ENCODE data around the gene MCEMP1. TPM values are rescaled to one million over a fixed set of nuclear protein-coding genes. Genes with fewer than 3 reads are reported as not detected.
"Not testable (repeated sequence)": the region's sequence is repeated elsewhere in the genome, so short reads cannot be mapped to it uniquely, and the experiment has no call there.

The MCEMP1 gene
- total and polyA plus RNA-seq, 2 donors, result 0.26 to 1.1 TPM

DNA sequence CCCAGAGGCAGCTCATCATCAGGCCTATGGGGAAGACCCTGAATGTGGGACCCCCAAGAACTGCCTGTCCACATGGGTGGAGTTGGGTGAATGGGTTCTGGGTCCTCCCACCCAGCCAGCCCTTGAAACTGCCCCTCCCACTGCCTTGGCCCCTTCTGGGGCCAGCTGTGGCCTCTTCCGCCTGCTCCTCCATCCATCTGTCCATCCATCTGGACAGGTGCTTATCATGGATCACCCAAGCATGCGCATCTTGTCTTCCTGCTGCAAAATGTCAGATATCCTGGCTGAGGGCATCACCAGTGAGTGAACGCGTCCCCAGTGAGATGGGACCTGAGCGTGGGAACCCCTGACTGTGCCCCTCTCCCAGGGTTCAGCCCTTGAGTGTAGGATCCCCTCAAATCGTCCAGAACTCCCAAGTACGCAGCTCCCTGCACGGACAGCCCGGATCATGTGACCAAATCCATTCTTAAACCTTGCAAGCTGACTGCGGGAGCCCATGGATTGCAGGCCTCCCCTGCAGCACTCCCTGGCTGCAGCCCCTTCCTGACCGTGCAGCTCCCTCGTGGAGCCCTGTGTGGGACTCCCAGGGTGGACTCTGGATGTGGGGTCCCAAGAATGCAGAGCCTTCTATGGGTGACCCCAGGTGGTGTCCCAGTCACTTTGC lies 38.0 kb upstream of the MCEMP1 start:
- no peaks in the 10 kb centered on the region for H3K4me1 ChIP-seq (ENCODE audit: insufficient read depth)
- no peak for DNase-seq (ENCODE audit: extremely low spot score)
- H3K36me3 ChIP-seq (ENCODE audit: insufficient read depth), result no peaks in the 10 kb centered on the region
- no peak overlapping the region for H3K4me3 ChIP-seq (ENCODE audit: low read depth, low read length)
- WGBS, result 68% methylated on average over 12 of the region's 12 CpGs
- H3K27ac ChIP-seq (ENCODE audit: low read depth), result no peak overlapping the region

DNA sequence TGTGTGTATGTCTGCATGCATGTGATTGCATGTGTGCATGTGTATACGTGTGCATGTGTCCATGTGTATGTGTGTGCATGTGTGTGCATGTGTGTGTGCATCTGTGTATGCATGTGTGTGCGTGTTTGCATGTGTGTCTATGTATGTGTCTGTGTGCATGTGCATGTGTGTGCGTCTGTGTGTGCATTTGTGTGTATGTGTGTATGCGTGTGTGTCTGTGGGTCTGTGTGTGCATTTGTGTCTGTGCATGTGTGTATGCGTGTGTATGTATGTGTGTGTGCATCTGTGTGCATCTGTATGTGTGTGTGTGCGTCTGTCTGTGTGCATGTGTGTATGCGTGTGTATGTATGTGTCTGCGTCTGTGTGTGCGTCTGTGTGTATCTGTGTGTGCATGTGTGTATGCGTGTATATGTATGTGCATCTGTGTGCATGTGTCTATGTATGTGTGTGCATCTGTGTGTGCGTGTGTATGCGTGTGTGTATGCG lies 37.0 kb upstream of the MCEMP1 start:
- 96% methylated on average over 13 of the region's 13 CpGs for WGBS
- Histone ChIP-seq H3K36me3 (ENCODE audit: insufficient read depth) (no peaks in the 10 kb centered on the region), H3K4me1 (ENCODE audit: insufficient read depth) (no peaks in the 10 kb centered on the region), H3K4me3 (ENCODE audit: low read depth, low read length) (no peak overlapping the region), H3K27ac (ENCODE audit: low read depth) (no peak overlapping the region)
- no peak for DNase-seq (ENCODE audit: extremely low spot score)

DNA sequence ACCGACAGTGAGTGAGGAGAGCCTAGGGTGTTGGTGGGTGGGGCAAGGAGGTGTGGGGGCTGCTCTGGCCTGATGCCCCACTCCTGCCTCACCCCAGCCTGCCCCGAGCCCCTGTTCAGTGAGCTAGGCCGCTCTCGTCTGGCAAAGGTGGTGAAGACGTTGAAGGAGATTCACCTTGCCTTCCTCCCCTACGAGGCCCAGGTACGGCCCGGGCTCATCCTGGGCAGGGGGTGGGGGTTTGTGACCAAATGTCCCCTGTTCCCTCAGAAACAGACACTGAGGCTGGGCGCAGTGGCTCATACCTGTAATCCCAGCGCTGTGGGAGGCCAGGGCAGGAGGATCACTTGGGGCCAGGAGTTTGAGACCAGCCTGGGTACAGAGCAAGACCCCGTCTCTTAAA lies 36.1 kb upstream of the MCEMP1 start:
- Histone ChIP-seq H3K4me1 (ENCODE audit: insufficient read depth) (no peaks in the 10 kb centered on the region), H3K36me3 (ENCODE audit: insufficient read depth) (no peaks in the 10 kb centered on the region), H3K4me3 (ENCODE audit: low read depth, low read length) (no peak overlapping the region), H3K27ac (ENCODE audit: low read depth) (no peak overlapping the region)
- DNase-seq (ENCODE audit: extremely low spot score), result no peak
- WGBS, result 88% methylated on average over 11 of the region's 11 CpGs

DNA sequence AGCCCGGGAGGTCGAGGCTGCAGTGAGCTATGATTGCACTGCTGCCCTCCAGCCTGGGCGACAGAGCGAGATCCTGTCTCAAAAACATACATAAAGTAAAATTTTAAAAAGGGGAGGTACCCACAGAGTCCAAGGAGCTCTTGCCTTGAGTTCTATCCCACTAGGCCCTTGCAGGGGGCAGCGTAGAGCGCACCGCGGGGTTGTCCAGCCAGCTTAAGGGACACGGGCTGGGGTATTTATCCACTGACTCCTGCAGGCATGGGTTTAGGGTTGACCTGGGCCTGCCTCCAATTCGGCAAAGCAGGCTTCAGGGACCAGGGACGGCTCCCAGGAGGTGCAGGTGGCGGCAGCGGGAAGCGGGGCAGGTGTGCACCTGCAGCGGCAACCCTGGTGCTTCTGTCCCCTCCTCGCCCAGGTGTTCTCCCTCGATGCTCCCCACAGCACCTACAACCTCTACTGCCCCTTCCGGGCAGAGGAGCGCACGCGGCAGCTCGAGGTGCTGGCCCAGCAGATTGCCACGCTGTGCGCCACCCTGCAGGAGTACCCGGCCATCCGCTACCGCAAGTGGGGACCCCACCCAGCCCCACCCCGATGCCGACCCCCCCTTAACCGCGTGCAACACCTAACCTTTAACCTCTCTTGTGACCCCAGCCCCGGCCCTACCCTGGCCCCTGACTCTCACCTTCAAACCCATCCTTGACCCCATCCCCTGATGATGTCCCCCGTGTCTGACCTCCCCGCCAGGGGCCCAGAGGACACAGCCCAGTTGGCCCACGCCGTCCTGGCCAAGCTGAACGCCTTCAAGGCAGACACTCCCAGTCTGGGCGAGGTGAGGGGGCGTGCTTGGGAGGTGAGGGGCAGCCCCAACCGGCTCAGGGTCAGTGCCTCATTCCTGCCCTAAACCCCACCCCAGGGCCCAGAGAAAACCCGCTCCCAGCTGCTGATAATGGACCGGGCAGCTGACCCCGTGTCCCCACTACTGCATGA lies 35.3 kb upstream of the MCEMP1 start:
- no peaks in the 10 kb centered on the region for H3K36me3 ChIP-seq (ENCODE audit: insufficient read depth)
- 84% methylated on average over 43 of the region's 43 CpGs for WGBS
- no peak for DNase-seq (ENCODE audit: extremely low spot score)
- H3K4me1 ChIP-seq (ENCODE audit: insufficient read depth), result no peaks in the 10 kb centered on the region
- H3K27ac ChIP-seq (ENCODE audit: low read depth), result no peak overlapping the region
- no peak overlapping the region for H3K4me3 ChIP-seq (ENCODE audit: low read depth, low read length)

DNA sequence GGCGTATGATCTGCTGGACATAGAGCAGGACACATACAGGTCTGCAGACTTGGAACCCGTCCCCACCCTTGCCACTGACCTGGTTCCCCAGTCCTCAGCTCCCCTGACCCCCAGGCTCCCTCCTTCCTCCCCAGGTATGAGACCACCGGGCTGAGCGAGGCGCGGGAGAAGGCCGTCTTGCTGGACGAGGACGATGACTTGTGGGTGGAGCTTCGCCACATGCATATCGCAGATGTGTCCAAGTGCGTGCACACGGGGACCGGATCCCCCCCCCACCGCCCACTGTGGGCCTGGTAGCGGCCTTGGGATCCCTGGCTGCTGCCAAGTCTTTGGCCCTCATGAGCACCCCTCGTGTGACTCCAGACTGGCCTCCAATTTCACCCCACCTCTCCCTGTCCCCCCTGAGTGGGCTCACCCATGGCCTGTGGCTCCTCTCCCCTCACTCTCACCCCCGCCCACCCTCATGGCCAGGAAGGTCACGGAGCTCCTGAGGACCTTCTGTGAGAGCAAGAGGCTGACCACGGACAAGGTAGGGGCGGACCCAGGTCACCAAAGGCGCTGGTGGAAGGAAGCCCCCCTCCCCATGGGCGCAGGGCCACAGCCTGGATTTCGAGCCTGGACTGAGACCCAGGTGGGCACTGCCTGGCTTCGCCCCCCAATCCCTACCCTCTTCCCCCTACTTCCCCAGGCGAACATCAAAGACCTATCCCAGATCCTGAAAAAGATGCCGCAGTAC lies 34.4 kb upstream of the MCEMP1 start:
- 90% methylated on average over 27 of the region's 27 CpGs for WGBS
- no peak overlapping the region for H3K27ac ChIP-seq (ENCODE audit: low read depth)

DNA sequence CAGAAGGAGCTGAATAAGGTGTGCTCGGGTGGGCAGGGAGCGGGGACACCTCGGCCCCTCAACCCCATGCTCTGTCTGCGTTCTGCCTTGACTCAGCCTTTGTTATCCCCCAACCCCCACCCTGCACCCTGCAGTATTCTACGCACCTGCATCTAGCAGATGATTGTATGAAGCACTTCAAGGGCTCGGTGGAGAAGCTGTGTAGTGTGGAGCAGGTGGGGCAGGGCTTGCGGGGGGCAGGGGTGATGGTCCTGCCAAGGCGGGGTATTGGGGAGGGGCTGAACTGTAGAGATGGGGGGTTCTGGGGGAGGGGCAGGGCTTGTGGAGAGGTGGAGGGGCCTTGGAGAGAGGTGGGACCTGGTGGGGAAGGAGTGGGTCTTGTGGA lies 33.9 kb upstream of the MCEMP1 start:
- Histone ChIP-seq H3K4me3 (ENCODE audit: low read depth, low read length) (no peak overlapping the region), H3K4me1 (ENCODE audit: insufficient read depth) (no peaks in the 10 kb centered on the region), H3K27ac (ENCODE audit: low read depth) (no peak overlapping the region), H3K36me3 (ENCODE audit: insufficient read depth) (no peaks in the 10 kb centered on the region)
- no peak for DNase-seq (ENCODE audit: extremely low spot score)
- 88% methylated on average over 8 of the region's 8 CpGs for WGBS

More for the DNA sequence above, 34.4 kb upstream of the MCEMP1 start:
- Histone ChIP-seq H3K4me1 (ENCODE audit: insufficient read depth) (no peaks in the 10 kb centered on the region), H3K36me3 (ENCODE audit: insufficient read depth) (no peaks in the 10 kb centered on the region), H3K4me3 (ENCODE audit: low read depth, low read length) (no peak overlapping the region)
- DNase-seq (ENCODE audit: extremely low spot score), result no peak

DNA sequence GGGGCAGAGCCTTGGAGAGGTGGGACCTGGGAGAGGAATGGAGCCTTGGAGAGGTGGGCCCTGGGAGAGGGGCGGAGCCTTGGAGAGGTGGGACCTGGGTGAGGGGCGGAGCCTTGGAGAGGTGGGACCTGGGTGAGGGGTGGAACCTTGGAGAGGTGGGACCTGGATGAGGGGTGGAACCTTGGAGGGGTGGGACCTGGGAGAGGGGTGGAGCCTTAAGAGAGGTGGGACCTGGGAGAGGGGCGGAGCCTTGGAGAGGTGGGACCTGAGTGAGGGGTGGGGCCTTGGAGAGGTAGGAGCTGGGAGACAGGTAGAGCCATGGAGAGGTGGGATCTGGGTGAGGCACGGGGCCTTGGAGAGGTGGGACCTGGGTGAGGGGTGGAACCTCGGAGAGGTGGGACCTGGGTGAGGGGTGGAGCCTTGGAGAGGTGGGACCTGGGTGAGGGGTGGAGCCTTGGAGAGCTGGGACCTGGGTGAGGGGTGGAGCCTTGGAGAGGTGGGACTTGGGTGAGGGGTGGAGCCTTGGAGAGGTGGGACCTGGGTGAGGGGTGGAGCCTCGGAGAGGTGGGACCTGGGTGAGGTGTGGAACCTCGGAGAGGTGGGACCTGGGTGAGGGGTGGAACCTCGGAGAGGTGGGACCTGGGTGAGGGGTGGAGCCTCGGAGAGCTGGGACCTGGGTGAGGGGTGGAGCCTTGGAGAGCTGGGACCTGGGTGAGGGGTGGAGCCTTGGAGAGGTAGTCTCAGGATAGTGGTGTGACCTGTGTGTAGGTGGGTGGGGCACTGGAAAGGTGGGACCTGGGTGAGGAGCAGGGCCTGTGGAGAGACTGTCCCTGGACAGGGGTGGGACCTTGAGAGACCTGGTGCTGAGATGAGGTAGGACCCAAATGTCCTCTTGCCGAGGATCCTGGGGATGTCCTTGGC lies 33.0 kb upstream of the MCEMP1 start:
- H3K36me3 ChIP-seq (ENCODE audit: insufficient read depth); DNase-seq (ENCODE audit: extremely low spot score); H3K27ac ChIP-seq (ENCODE audit: low read depth); H3K4me1 ChIP-seq (ENCODE audit: insufficient read depth); H3K4me3 ChIP-seq (ENCODE audit: low read depth, low read length): not testable (repeated sequence)
- WGBS, result 76% methylated on average over 10 of the region's 10 CpGs

DNA sequence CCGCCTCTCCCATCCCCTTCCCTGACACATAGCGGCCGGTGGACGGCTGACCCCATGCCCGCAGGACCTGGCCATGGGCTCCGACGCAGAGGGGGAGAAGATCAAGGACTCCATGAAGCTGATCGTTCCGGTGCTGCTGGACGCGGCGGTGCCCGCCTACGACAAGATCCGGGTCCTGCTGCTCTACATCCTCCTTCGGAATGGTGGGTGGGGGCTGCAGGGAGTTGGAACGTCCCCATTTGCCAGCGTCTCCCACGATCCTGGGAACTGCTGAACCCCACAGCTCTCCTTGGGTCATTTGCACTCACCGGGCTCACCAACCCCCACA lies 32.4 kb upstream of the MCEMP1 start:
- no peaks in the 10 kb centered on the region for H3K4me1 ChIP-seq (ENCODE audit: insufficient read depth)
- 93% methylated on average over 20 of the region's 20 CpGs for WGBS

DNA sequence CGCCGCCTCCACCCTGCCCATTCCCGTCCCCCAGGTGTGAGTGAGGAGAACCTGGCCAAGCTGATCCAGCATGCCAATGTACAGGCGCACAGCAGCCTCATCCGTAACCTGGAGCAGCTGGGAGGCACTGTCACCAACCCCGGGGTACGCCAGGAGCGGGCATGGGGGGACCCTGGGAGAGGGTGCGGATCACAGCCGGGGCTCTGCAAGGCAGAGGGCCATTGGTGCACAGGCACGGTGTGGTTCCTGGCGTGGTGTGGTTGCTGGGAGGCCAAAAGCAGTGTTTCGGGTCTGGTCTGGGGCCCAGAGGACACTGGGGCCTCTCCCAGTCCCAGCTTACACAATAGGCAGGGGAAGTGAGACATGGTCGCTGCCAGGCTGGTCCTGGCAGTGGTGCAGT lies 31.7 kb upstream of the MCEMP1 start:
- H3K36me3 ChIP-seq (ENCODE audit: insufficient read depth), result no peaks in the 10 kb centered on the region
- H3K4me1 ChIP-seq (ENCODE audit: insufficient read depth), result no peaks in the 10 kb centered on the region
- no peak for DNase-seq (ENCODE audit: extremely low spot score)
- H3K4me3 ChIP-seq (ENCODE audit: low read depth, low read length), result no peak overlapping the region
- 89% methylated on average over 14 of the region's 14 CpGs for WGBS
- no peak overlapping the region for H3K27ac ChIP-seq (ENCODE audit: low read depth)

More for the DNA sequence above, 32.4 kb upstream of the MCEMP1 start:
- no peak for DNase-seq (ENCODE audit: extremely low spot score)
- H3K4me3 ChIP-seq (ENCODE audit: low read depth, low read length), result no peak overlapping the region
- H3K27ac ChIP-seq (ENCODE audit: low read depth), result no peak overlapping the region
- no peaks in the 10 kb centered on the region for H3K36me3 ChIP-seq (ENCODE audit: insufficient read depth)

DNA sequence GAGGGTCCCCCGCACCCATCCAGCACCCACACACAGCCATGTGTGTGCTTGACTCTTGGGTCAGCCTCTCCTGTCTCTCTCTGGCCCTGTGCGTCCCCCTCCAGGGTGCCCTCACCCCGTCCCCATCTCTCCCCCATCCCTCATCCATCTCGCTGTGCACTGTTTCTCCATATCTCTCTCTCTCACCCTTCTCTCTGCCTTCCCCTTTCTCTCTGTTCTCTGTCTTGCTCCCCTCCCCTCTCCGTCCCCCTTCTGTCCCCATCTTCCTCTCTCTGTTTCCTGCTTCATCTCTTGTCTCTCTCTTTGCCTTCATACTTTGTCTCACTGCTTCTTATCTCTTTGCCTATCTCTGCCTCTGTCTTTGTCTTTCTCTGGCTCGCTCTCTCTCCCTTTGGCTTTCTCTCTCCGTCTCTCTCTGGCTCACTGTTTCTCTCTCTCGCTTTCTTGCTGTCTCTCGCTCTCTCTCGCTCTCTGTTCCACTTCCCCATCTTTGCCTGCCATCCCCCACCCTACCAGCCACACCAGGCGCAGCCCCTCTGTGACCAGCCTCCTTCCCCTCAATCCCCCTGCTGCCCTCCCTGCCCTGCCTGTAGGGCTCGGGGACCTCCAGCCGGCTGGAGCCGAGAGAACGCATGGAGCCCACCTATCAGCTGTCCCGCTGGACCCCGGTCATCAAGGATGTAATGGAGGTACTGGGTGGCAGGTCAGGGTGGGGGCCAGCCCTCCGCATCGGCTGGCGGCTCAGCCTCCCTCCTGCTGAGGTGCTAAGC lies 31.0 kb upstream of the MCEMP1 start:
- no peak overlapping the region for H3K27ac ChIP-seq (ENCODE audit: low read depth)
- H3K36me3 ChIP-seq (ENCODE audit: insufficient read depth), result no peaks in the 10 kb centered on the region
- H3K4me1 ChIP-seq (ENCODE audit: insufficient read depth), result no peaks in the 10 kb centered on the region
- WGBS, result 59% methylated on average over 20 of the region's 20 CpGs
- H3K4me3 ChIP-seq (ENCODE audit: low read depth, low read length), result no peak overlapping the region
- DNase-seq (ENCODE audit: extremely low spot score), result no peak

DNA sequence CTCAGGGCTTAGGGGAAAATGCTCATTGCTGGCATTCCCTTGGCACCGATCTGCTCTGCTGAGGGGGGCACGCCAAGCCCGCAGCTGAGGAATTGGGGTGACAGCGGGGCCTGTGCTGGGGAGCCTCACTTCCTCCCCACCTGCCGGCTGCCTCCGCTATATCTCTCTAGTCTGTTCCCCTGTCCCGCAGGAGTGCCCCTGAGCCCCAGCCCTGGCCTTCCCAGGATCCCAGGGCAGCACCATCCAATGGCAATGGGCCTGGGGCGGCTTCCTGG lies 30.5 kb upstream of the MCEMP1 start:
- Histone ChIP-seq H3K4me3 (ENCODE audit: low read depth, low read length) (no peak overlapping the region), H3K4me1 (ENCODE audit: insufficient read depth) (no peaks in the 10 kb centered on the region), H3K27ac (ENCODE audit: low read depth) (no peak overlapping the region), H3K36me3 (ENCODE audit: insufficient read depth) (no peaks in the 10 kb centered on the region)
- WGBS, result 83% methylated on average over 8 of the region's 8 CpGs
- no peak for DNase-seq (ENCODE audit: extremely low spot score)

DNA sequence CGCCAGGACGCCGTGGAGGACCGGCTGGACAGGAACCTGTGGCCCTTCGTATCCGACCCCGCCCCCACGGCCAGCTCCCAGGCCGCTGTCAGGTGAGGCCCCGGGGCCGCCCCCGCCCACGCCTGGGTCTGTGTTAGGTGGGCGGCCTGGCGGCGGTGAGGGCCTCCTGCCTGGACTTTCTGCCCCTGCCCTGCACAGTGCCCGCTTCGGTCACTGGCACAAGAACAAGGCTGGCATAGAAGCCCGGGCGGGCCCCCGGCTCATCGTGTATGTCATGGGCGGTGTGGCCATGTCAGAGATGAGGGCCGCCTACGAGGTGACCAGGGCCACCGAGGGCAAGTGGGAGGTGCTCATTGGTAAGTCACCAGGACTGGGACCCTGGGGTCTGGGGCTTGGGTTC lies 29.7 kb upstream of the MCEMP1 start:
- Histone ChIP-seq H3K27ac (ENCODE audit: low read depth) (no peak overlapping the region), H3K4me1 (ENCODE audit: insufficient read depth) (no peaks in the 10 kb centered on the region), H3K4me3 (ENCODE audit: low read depth, low read length) (no peak overlapping the region), H3K36me3 (ENCODE audit: insufficient read depth) (no peaks in the 10 kb centered on the region)
- 91% methylated on average over 26 of the region's 26 CpGs for WGBS
- DNase-seq (ENCODE audit: extremely low spot score), result no peak
